Stomach (tissue), 4 donors: Measurements from ENCODE around the gene AQR.
"Not testable (repeated sequence)": the region's sequence is repeated elsewhere in the genome, so short reads cannot be mapped to it uniquely, and the experiment has no call there.

Source experiments
- POLR2A ChIP-seq, 4 donors: fragments of 450-650 bp; IDR thresholded peaks; one replicate each; pipeline ENCODE4 v1.6.1; 2016; ENCODE audit warnings: antibody characterized with exemption in 4 of 4, control low read depth in 2 of 4, mild to moderate bottlenecking in 1 of 4, moderate library complexity in 1 of 4
- POLR2AphosphoS5 ChIP-seq, 3 donors: sonication (generic); formaldehyde crosslinking; IDR thresholded peaks; one replicate each; pipeline ENCODE4 v1.6.1; 2016; ENCODE audit warnings: antibody characterized with exemption in 3 of 3
- TF ChIP-seq, protein P1 (sequence below), 7 experiments: fragments of 450-650 bp in 4 of 7; fragments of 200-600 bp in 3 of 7; sonication (generic) in 3 of 7; IDR thresholded peaks; one replicate each; pipeline ENCODE4 v1.5.1; 2016 to 2019; ENCODE audit warnings: antibody characterized with exemption in 7 of 7, control low read depth in 2 of 7, mild to moderate bottlenecking in 1 of 7

DNA sequence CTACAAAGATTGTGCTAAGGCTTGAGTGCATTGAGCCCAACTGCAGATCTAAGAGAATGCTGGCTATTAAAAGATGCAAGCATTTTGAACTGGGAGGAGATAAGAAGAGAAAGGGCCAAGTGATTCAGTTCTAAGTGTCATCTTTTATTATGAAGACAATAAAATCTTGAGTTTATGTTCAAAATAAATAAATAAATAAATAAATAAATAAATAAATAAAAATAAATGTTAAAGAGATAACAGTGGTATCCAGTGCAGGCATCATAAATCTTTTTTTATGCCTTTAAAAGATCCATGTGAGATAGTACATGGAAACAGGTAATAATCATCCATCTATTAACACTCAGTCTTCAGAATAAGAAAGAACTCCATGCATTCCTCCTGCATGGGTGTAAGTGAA lies 26.3 kb downstream of the AQR start:
- TF ChIP-seq, protein P1, sequence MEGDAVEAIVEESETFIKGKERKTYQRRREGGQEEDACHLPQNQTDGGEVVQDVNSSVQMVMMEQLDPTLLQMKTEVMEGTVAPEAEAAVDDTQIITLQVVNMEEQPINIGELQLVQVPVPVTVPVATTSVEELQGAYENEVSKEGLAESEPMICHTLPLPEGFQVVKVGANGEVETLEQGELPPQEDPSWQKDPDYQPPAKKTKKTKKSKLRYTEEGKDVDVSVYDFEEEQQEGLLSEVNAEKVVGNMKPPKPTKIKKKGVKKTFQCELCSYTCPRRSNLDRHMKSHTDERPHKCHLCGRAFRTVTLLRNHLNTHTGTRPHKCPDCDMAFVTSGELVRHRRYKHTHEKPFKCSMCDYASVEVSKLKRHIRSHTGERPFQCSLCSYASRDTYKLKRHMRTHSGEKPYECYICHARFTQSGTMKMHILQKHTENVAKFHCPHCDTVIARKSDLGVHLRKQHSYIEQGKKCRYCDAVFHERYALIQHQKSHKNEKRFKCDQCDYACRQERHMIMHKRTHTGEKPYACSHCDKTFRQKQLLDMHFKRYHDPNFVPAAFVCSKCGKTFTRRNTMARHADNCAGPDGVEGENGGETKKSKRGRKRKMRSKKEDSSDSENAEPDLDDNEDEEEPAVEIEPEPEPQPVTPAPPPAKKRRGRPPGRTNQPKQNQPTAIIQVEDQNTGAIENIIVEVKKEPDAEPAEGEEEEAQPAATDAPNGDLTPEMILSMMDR (IDR thresholded peaks at IDR 0.05) = not testable (repeated sequence)
- TF ChIP-seq POLR2A, POLR2AphosphoS5 (IDR thresholded peaks at IDR 0.05): not testable (repeated sequence)
